NCI-H2171 treated with DMSO at 0.1 percent for 48 hours (cell line): ENCODE measurements around the gene FAM234A.
"Not testable (repeated sequence)": the region's sequence is repeated elsewhere in the genome, so short reads cannot be mapped to it uniquely, and the experiment has no call there.

ENCODE experiments used
- DNase-seq: peaks from one replicate; lab custom pipeline; 2025; lab: John Stamatoyannopoulos, UW

FAM234A gene

GRCh38 chr16:230949-231348, 3.7 kb upstream of the FAM234A start:
- DNase-seq, result no peak

GRCh38 chr16:239948-240277, 5.3 kb downstream of the FAM234A start:
- DNase-seq, result no peak

DNA sequence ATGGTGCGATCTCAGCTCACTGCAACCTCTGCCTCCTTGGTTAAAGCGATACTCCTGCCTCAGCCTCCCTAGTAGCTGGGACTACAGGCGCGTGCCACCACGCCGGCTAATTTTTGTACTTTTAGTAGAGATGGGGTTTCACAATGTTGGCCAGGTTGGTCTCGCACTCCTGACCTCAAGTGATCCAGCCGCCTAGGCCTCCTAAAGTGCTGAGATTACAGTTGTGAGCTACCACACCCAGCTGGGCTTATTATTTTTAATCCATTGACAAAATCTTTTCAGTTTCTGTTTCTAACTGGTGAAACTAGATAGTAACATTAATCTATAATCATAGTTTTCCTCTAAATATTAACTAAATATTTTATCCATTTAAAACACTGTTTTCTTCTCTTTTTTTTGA, 5.9 kb downstream of the FAM234A start:
- DNase-seq, result no peak

GRCh38 chr16:242281-242680, 7.7 kb downstream of the FAM234A start:
- DNase-seq, result no peak

GRCh38 chr16:243348-243747, 8.7 kb downstream of the FAM234A start:
- no peak for DNase-seq

DNA sequence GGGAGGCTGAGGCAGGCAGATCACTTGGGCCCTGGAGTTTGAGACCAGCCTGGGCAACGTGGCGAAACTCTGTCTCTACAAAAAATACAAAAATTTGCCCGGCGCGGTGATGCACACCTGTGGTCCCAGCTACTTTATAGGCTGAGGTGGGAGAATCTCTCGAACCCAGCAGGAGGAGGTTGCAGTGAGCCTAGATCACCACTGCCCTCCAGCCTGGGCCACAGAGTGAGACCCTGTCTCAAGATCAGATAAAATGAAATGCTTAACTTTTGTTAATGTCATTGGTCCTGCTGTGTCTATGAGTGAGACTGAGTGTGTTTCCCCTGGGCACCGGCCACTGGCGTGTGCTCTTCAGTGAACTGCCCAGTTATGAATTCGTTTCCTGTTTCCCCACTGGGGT, 10.5 kb downstream of the FAM234A start:
- no peak for DNase-seq

DNA sequence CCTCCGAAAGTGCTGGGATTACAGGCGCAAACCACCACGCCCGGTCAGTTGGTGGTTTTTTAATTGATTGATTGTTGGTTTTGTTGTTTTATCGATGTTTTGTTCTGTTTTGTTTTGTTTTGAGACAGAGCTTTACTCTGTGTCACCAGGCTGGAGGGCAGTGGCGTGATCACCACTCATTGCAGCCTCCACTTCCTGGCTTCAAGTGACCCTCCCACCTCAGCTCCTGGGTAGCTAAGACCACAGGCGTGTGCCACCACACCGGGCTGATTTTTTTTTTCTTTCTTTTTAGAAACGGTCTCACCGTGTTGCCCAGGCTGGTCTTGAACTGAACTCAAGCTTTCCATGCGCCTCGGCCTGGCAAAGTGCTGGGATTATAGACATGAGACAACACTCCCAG, 12.4 kb downstream of the FAM234A start:
- DNase-seq, result no peak

- no peak for DNase-seq
These were observed 14.8 kb downstream of the FAM234A start for GRCh38 chr16:249431-249830.

DNA sequence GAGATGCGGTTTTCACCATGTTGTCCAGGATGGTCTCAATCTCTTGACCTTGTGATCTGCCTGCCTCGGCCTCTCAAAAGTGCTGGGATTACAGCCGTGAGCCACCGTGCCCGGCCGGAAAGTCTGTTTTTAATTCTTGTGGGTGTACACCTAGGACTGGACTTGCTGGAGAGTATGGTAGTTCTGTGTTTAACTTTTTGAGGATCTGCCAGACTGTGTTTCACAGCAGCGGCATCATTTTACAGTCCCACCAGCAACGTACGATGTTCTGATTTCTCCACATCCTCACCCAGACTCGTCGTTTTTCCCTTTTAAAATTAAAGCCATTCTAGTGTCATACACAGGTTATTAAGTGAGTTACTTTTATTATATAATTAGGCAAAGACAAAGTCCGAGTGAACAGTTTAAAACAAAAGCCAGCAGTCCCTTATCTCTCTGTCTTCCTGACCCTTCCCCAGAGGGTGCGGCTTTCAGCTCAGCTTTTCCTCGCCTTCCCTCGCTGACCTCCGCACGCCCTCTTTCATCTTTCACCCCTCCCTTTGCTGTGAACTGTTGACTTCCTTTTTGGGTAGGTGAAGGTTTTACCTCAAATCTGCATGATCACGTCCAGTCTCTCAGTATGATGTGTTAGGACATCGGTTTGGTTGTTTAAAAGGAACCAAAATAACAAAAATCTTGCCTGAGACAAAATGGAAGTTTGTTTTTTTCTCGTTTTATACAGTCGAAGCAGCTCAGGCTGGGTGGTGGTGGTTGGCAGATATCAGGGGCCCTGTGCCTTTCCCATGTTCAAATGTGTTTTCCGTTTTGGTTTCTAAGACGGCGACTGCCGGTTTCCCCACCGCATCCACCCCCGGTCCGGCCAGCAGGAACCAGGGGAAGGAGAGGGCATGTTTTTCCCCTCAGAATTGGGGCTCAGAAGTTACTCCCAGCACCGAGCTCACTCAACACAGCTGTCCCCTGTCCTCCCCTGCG, 18.0 kb downstream of the FAM234A start:
- DNase-seq, result no peak

DNA sequence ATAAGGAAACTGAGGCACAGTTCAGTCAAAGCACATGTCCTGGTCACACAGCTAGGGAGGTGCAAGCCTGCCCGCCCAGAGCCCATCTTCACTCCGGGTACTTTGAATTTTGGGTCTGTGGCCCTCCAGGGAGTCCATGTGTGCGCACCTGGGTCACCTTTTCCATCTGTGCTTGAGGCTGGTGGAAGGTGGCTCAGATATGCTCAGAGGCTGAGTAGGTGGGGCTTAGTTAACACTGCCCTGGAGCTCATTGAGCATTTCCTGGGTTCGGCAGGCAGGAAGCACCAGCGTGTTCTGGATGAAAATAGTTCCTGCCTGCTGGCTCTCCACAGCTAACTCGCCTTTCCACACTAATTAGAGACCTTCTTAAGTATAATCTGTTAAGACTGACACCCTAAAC, 19.2 kb downstream of the FAM234A start:
- DNase-seq, result no peak

GRCh38 chr16:254461-254860, 19.8 kb downstream of the FAM234A start:
- no peak for DNase-seq

- DNase-seq, result no peak
These were observed 20.6 kb downstream of the FAM234A start for GRCh38 chr16:255183-255582.

DNA sequence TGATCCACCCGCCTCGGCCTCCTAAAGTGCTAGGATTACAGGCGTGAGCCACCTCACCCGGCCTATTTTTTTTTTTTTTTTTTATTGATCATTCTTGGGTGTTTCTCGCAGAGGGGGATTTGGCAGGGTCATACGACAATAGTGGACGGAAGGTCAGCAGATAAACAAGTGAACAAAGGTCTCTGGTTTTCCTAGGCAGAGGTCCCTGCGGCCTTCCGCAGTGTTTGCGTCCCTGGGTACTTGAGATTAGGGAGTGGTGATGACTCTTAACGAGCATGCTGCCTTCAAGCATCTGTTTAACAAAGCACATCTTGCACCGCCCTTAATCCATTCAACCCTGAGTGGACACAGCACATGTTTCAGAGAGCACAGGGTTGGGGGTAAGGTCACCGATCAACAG, 23.5 kb downstream of the FAM234A start:
- not testable (repeated sequence) for DNase-seq

DNA sequence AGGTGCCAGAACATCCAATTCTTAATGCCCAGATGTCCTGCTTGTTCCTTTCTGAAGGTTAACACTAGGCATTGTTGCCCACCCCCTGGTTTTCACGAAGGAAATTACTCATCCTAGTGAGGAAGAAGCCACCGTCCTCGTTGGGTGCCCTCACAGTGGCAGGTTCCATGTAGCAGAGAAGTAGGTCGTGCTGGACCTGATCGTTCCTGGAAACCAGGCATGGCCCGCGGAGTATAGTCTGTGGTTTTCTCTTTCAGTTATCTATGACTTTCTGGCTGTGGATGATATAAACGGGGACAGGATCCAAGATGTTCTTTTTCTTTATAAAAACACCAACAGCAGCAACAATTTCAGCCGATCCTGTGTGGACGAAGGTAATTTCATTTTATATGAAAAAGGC, 24.6 kb downstream of the FAM234A start:
- DNase-seq, result no peak

GRCh38 chr16:259814-260253, 25.2 kb downstream of the FAM234A start:
- DNase-seq, result peak; percentile 61

DNA sequence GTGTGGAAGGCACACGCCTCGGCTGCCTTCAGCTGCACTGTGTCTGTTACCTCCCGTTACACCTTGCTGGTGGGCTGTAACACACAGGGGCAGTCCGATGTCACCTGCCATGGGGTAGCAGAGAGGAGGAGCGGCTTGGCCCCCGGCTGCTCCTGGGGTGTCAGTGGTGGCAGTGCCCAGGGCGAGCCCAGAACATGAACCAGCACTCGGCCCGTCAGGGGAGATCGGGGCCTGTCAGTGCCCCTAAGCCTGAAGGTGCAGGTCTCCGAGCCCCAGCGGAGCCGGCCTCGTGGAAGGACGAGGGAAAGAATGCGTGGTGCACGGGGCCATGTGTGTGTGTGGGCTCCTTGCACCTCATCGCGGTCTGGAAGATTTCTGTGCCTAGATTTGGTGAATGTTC, 25.7 kb downstream of the FAM234A start:
- no peak for DNase-seq

GRCh38 chr16:261031-261691, 26.5 kb downstream of the FAM234A start:
- DNase-seq, result peak; percentile 78

DNA sequence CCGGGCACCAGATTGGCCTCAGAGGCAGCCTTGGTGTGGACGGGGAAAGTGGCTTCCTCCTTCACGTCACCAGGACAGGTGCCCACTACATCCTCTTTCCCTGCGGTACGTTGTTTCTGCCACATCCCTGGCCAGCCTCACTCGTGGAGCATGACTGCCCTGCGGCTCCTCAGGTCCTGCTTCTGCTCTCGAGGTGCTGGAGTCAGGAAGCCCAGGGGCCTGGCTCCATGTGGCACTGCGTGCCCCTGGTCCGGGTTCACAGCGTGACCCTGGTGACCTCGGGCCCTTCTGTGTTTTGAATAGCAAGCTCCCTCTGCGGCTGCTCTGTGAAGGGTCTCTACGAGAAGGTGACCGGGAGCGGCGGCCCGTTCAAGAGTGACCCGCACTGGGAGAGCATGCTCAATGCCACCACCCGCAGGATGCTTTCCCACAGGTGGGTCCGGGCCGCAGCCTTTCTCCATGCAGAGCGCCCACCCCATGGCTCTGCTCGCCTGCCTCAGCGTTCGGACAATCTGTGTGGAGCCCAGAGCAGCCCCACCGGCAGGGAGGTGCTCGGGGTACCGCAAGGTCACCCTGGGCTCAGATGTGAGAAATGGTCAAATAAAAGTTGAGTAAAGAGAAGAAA, 27.6 kb downstream of the FAM234A start:
- DNase-seq, result no peak

GRCh38 chr16:263182-263774, 28.7 kb downstream of the FAM234A start:
- DNase-seq, result no peak

- no peak for DNase-seq
These were observed 29.3 kb downstream of the FAM234A start for GRCh38 chr16:263944-264343.

DNA sequence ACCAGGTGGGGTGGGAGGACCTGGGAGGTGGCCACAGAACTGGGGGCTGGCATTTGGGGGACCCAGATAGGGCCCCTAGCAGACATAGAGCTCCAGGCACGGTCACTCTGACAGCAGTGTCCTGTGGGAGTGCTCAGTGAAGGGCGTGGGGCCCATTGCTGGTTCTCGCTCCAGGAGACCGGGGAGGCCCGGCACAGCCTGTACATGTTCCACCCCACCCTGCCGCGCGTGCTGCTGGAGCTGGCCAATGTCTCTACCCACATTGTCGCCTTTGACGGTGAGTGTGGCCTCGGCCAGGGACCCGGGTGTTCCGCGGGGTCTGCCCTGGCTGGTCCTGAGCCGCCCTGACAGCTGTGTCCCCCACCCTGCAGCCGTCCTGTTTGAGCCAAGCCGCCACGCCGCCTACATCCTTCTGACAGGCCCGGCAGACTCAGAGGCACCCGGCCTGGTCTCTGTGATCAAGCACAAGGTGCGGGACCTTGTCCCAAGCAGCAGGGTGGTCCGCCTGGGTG, 29.9 kb downstream of the FAM234A start:
- DNase-seq, result no peak

DNA sequence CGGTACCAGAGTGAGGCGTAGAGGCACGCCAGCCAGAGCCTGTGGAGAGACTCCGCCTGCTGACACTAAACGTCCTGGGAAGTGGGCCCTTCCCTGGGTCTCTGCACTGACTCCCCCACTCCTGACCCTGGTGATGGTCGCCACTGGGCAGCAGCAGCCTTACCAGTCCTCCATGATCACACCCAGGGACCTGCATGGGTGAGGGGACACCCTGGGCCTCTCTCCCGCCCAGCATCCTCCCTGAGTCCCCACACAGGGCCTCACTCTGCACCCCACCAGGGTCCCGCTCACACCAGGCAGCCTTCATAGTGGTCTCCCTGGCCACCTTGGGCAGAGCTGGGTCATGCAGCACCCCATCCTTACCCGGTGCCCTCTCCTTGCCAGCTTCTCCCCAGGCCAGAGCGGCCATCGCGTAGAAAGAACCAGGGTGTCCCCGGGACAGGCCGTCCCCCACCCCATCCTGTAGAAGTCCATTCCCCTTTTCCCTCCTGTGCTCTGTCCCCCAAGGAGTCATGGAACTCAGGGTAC, 30.4 kb downstream of the FAM234A start:
- DNase-seq, result no peak
